ENCODE results near the gene ZBED1. TPM values are rescaled to one million over a fixed set of nuclear protein-coding genes. Genes with fewer than 3 reads are reported as not detected.
"Not testable (repeated sequence)": the region's sequence is repeated elsewhere in the genome, so short reads cannot be mapped to it uniquely, and the experiment has no call there.

The ZBED1 gene
- total and polyA plus RNA-seq, 8 donors, result 11.9 to 39.5 (median 26.2) TPM

DNA sequence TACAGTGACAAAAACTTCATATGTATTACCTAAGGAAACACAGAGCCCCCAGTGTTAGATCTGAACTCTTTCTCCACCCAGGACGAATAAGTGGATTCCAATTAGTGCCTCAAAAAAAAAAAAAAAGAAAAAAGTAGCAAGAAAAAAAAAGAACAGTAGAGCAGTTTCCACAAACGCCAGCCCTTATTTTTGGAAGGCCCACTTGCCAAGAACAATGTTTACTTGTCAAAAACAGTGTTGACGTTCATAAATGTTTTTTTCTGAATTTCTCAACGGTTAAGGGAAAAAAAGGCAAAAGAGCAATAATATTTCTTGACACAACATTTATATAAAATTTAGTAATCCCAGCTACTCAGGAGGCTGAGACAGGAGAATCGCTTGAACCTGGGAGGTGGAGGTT lies 38.7 kb downstream of the ZBED1 start:
- peaks cover 4 to 14% (median 6%) of the 10 kb centered on the region in 3 donors for H3K4me1 ChIP-seq
- DNase-seq, result no peak
- ATAC-seq, result peak in 1 of 4 donors; percentile 15
- peak overlapping the region in 1 of 4 donors; percentile 37 for H3K27ac ChIP-seq
- H3K4me3 ChIP-seq, result no peak overlapping the region
- TF ChIP-seq, protein P1, sequence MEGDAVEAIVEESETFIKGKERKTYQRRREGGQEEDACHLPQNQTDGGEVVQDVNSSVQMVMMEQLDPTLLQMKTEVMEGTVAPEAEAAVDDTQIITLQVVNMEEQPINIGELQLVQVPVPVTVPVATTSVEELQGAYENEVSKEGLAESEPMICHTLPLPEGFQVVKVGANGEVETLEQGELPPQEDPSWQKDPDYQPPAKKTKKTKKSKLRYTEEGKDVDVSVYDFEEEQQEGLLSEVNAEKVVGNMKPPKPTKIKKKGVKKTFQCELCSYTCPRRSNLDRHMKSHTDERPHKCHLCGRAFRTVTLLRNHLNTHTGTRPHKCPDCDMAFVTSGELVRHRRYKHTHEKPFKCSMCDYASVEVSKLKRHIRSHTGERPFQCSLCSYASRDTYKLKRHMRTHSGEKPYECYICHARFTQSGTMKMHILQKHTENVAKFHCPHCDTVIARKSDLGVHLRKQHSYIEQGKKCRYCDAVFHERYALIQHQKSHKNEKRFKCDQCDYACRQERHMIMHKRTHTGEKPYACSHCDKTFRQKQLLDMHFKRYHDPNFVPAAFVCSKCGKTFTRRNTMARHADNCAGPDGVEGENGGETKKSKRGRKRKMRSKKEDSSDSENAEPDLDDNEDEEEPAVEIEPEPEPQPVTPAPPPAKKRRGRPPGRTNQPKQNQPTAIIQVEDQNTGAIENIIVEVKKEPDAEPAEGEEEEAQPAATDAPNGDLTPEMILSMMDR (IDR thresholded peaks at IDR 0.05), result no peak
- no peak for FAIRE-seq
- H3K9me3 ChIP-seq, result no peaks in the 10 kb centered on the region
- no peaks in the 10 kb centered on the region for H3K27me3 ChIP-seq
- WGBS, 2 donors, result 22 to 25% methylated on average over 5 of the region's 5 CpGs
- intact Hi-C loops (cut with DNase I), result no loop called here
- no peaks in the 10 kb centered on the region for H3K36me3 ChIP-seq

DNA sequence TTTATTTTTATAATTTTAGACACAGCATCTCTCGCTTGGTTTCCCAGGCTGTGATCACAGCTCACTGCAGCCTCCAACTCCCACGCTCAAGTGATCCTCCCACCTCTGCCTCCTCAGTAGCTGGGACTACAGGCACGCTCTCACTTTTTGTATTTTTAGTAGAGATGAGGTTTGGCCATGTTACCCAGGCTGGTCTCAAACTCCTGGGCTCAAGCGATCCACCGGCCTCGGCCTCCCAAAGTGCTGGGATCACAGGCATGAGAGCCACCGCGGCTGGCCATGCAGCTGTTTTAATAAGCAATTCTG lies 39.1 kb downstream of the ZBED1 start:
- Histone ChIP-seq H3K4me1 (peaks cover 4 to 14% (median 6%) of the 10 kb centered on the region in 3 donors), H3K9me3 (no peaks in the 10 kb centered on the region), H3K4me3 (no peak overlapping the region), H3K27ac (peak overlapping the region in 1 of 4 donors; percentile 37), H3K27me3 (no peaks in the 10 kb centered on the region), H3K36me3 (no peaks in the 10 kb centered on the region)
- intact Hi-C loops (cut with DNase I), result no loop called here
- no peak for FAIRE-seq
- 69 to 75% methylated on average over 8 of the region's 8 CpGs for WGBS, 2 donors
- no peak for DNase-seq
- no peak for ATAC-seq
- TF ChIP-seq, protein P1 (IDR thresholded peaks at IDR 0.05), result no peak

DNA sequence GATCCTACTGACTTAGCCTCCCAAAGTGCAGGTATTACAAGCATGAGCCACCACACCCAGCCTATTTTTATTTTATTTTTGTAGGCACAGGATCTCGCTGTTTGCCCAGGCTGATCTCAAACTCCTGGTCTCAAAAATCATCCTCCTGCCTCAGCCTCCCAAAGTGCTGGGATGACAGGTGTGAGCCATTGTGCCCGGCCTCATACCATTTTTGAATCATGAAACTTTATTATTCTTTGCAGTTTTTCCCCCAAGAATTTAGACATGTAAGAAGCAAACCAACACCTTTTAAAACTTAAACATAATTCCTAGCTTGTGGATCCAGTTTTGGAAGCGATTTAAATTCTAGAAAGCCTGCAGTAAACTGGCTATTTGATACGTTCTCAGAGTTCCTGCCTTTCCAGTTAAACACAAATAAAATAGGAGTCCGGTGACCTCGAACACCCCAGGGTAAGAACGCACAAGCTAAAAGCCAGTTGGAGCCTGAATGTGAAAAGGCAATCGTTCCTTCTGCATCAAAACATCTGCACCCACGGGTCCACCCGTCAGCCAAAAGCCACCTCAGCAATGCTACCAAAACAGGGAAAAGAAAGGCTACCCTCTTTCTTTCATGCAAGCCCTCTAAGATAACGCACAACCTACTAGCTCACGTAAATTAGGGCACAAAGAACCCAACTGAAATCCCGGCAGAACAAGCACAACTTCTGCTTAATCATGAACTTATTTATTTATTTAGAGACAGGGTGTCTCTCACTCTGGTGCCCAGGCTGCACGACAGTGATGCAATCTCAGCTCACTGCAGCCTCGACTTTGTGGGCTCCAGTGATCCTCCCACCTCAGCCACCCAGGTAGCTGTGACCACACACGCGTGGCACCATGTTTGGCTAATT lies 39.7 kb downstream of the ZBED1 start:
- FAIRE-seq; H3K27me3 ChIP-seq; intact Hi-C loops (cut with DNase I); DNase-seq; H3K9me3 ChIP-seq; H3K27ac ChIP-seq; H3K36me3 ChIP-seq; H3K4me3 ChIP-seq: not testable (repeated sequence)
- H3K4me1 ChIP-seq, result peaks cover 4 to 14% (median 6%) of the 10 kb centered on the region in 3 donors
- peak in 2 of 4 donors; percentile 24 to 27 for ATAC-seq
- WGBS, 2 donors, result 54 to 68% methylated on average over 17 of the region's 17 CpGs

DNA sequence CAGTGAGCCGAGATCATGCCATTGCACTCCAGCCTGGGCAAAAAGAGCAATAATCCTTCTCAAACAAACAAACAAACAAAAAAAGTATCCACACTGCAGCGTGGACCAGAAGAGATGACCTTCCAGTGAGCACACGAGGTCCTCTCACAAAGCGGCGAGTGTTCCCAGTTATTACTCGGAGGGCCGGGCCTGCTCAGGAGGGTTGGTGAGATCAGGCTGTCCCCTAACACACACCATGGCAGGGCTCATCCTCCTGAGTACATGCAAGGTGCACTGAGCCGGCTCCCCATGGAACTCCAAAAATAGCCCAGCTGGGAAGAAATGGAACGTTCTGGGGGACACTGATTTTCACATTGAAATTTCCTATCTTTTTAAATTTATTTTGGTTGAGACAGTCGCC lies 40.7 kb downstream of the ZBED1 start:
- H3K36me3 ChIP-seq; H3K27me3 ChIP-seq; H3K27ac ChIP-seq; intact Hi-C loops (cut with DNase I); H3K9me3 ChIP-seq; H3K4me3 ChIP-seq; FAIRE-seq; ATAC-seq; DNase-seq: not testable (repeated sequence)
- 93 to 97% methylated on average over 9 to 10 of the region's 10 CpGs for WGBS, 2 donors
- H3K4me1 ChIP-seq, result peaks cover 4 to 14% (median 6%) of the 10 kb centered on the region in 3 donors

DNA sequence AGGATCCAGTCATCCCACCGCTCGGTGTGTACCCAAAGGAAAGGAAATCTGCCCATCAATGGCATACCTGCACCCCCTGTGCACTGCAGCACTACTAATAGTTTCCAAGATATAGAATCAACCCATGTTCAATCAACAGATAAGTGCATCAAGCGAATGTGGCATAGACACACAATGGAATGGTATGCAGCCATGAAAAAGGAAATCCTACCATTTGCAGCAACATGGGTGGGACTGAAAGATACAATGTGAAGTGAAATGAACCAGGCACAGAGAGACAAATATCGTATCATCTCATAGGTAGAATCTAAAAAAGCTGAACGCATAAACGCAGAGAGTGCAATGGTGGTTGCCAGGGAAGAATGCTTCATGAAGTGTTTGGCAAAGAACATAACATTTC lies 42.5 kb downstream of the ZBED1 start:
- no peaks in the 10 kb centered on the region for H3K36me3 ChIP-seq
- FAIRE-seq (no peak), ATAC-seq (no peak), DNase-seq (no peak)
- H3K27me3 ChIP-seq, result no peaks in the 10 kb centered on the region
- 90 to 98% methylated on average over 6 of the region's 6 CpGs for WGBS, 2 donors
- peaks cover 4 to 14% (median 6%) of the 10 kb centered on the region in 3 donors for H3K4me1 ChIP-seq
- TF ChIP-seq, protein P1 (IDR thresholded peaks at IDR 0.05), result no peak
- H3K9me3 ChIP-seq, result no peaks in the 10 kb centered on the region
- no peak overlapping the region for H3K4me3 ChIP-seq
- no peak overlapping the region for H3K27ac ChIP-seq
- intact Hi-C loops (cut with DNase I), result no loop called here
